Mesenchymal stem cell (in vitro differentiated cells and primary cell): ENCODE results near the gene ARL15.

ENCODE experiments used
- DNase-seq: peaks from one replicate; pipeline ENCODE4 v3.0.0-alpha.2; 2013
- H2AFZ ChIP-seq: one replicate; pipeline ENCODE4 v1.6.1; 2013; ENCODE audit warnings: low read depth, mild to moderate bottlenecking, control low read depth, inconsistent platforms, low read length, moderate library complexity
- H2AK5ac ChIP-seq: 2 replicates; pipeline ENCODE4 v1.6.1; 2013; ENCODE audit warnings: low read length, moderate library complexity, mild to moderate bottlenecking, inconsistent platforms; ENCODE audit not compliant: severe bottlenecking
- H2BK120ac ChIP-seq: one replicate; pipeline ENCODE4 v1.6.1; 2013; ENCODE audit warnings: low read depth, mild to moderate bottlenecking, inconsistent platforms, low read length, moderate library complexity
- H2BK12ac ChIP-seq, 2 experiments: one replicate each; pipeline ENCODE4 v1.6.1; 2013; ENCODE audit warnings: inconsistent platforms in 2 of 2, low read length in 2 of 2, mild to moderate bottlenecking in 2 of 2, moderate library complexity in 2 of 2, control low read depth in 1 of 2
- H2BK15ac ChIP-seq: one replicate; pipeline ENCODE4 v1.6.1; 2013; ENCODE audit warnings: mild to moderate bottlenecking, low read depth, inconsistent platforms; ENCODE audit not compliant: poor library complexity, severe bottlenecking
- H2BK5ac ChIP-seq: 2 replicates; pipeline ENCODE4 v1.6.1; 2013; ENCODE audit warnings: low read depth, mild to moderate bottlenecking, low read length, control low read depth, inconsistent platforms; ENCODE audit not compliant: poor library complexity, severe bottlenecking
- H3K14ac ChIP-seq, 2 experiments: one replicate each; pipeline ENCODE4 v1.6.1; 2013; ENCODE audit warnings: inconsistent platforms in 2 of 2, low read length in 2 of 2, control low read depth in 1 of 2, mild to moderate bottlenecking in 1 of 2, moderate library complexity in 1 of 2
- H3K18ac ChIP-seq, 2 experiments: one replicate each; pipeline ENCODE4 v1.6.1; 2013; ENCODE audit warnings: inconsistent platforms in 2 of 2, low read length in 2 of 2, control low read depth in 1 of 2, low read depth in 1 of 2, mild to moderate bottlenecking in 1 of 2
- H3K23ac ChIP-seq, 2 experiments: one replicate each; pipeline ENCODE4 v1.6.1; 2013; ENCODE audit warnings: inconsistent platforms in 2 of 2, low read length in 2 of 2, mild to moderate bottlenecking in 2 of 2, moderate library complexity in 2 of 2, control low read depth in 1 of 2
- H3K27ac ChIP-seq: 2 replicates; pipeline ENCODE4 v1.5.1; 2013; ENCODE audit warnings: mild to moderate bottlenecking, moderate library complexity, low read length, control low read depth, inconsistent platforms; ENCODE audit not compliant: poor library complexity, severe bottlenecking
- H3K27me3 ChIP-seq, 2 experiments: 2 replicates each; pipeline versions ENCODE4 v1.6.1 to v1.7.0; 2013; ENCODE audit warnings: low read length in 2 of 2, mild to moderate bottlenecking in 2 of 2, moderate library complexity in 2 of 2, control low read depth in 1 of 2, inconsistent platforms in 1 of 2; ENCODE audit not compliant: control insufficient read depth in 1 of 2, insufficient read depth in 1 of 2
- H3K36me3 ChIP-seq, 2 experiments: 2 replicates each; pipeline versions ENCODE4 v1.6.1 to v1.7.0; 2013; ENCODE audit warnings: low read length in 2 of 2, control low read depth in 1 of 2, inconsistent platforms in 1 of 2, low read depth in 1 of 2, mild to moderate bottlenecking in 1 of 2; ENCODE audit not compliant: insufficient read depth in 2 of 2, control insufficient read depth in 1 of 2
- H3K4ac ChIP-seq, 2 experiments: one replicate each; pipeline ENCODE4 v1.6.1; 2013; ENCODE audit warnings: inconsistent platforms in 2 of 2, low read length in 2 of 2, mild to moderate bottlenecking in 2 of 2, moderate library complexity in 2 of 2, control low read depth in 1 of 2, low read depth in 1 of 2
- H3K4me1 ChIP-seq: 2 replicates; pipeline ENCODE4 v1.6.1; 2013; ENCODE audit warnings: low read depth, low read length, control low read depth; ENCODE audit not compliant: control insufficient read depth, insufficient read depth
- H3K4me2 ChIP-seq: 2 replicates; pipeline ENCODE4 v1.6.1; 2013; ENCODE audit warnings: low read length, mild to moderate bottlenecking, inconsistent platforms; ENCODE audit not compliant: poor library complexity, severe bottlenecking
- H3K4me3 ChIP-seq, 2 experiments: 2 replicates each; pipeline versions ENCODE4 v1.5.1 to v1.7.0; 2013; ENCODE audit warnings: low read length in 2 of 2, mild to moderate bottlenecking in 2 of 2, control low read depth in 1 of 2, low read depth in 1 of 2; ENCODE audit not compliant: insufficient read depth in 1 of 2
- H3K79me1 ChIP-seq: replicated peaks from 2 replicates; pipeline ENCODE4 v1.6.1; 2013; ENCODE audit warnings: mild to moderate bottlenecking, control low read depth, low read length, inconsistent platforms; ENCODE audit not compliant: poor library complexity, severe bottlenecking
- H3K9ac ChIP-seq: 2 replicates; pipeline ENCODE4 v1.7.0; 2013; ENCODE audit warnings: mild to moderate bottlenecking, low read length, moderate library complexity
- H3K9me3 ChIP-seq: 2 replicates; pipeline ENCODE4 v1.7.0; 2013; ENCODE audit warnings: mild to moderate bottlenecking, low read length; ENCODE audit not compliant: control insufficient read depth
- H4K8ac ChIP-seq: one replicate; pipeline ENCODE4 v1.6.1; 2013; ENCODE audit warnings: inconsistent platforms, mild to moderate bottlenecking, low read length, moderate library complexity
- H4K91ac ChIP-seq: one replicate; pipeline ENCODE4 v1.6.1; 2013; ENCODE audit warnings: mild to moderate bottlenecking, low read length, inconsistent platforms
- WGBS: methylation state at CpG from one replicate; pipeline ENCODE4 v1.1.7; 2013; ENCODE audit warnings: mixed read lengths; 5-methylcytosine and 5-hydroxymethylcytosine counted together

ARL15 gene

DNA sequence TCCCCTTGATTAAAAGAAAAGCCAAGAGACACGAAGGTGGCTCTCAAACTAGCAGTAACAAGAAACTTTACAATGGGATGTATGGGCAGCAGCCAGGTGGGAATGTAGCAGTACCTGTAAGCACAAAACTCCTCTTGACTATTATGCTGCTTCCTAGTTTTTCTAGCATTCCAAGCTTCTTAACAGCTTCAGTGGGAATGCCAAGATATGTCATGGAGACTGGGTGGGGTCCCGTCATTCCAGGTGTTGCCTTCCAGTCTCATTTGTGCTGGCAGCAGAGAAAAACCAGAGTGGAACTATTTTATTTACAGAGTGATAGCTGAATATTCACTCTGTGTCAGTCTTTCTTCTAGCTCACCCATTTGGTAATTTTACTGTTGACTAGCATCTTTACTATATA, 236.6 kb downstream of the ARL15 start:
- no peaks in the 10 kb centered on the region for H3K9me3 ChIP-seq
- no peak overlapping the region for H3K18ac ChIP-seq
- no peak overlapping the region for H2BK120ac ChIP-seq
- no peak overlapping the region for H3K4me3 ChIP-seq
- no peak overlapping the region for H3K4ac ChIP-seq
- no peak overlapping the region for H2BK5ac ChIP-seq
- no peaks in the 10 kb centered on the region for H3K4me1 ChIP-seq
- 83% methylated on average over 2 of the region's 2 CpGs for WGBS
- no peak overlapping the region for H2AFZ ChIP-seq
- H3K14ac ChIP-seq = no peak overlapping the region
- no peak overlapping the region for H4K91ac ChIP-seq
- H2BK15ac ChIP-seq = no peak overlapping the region
- DNase-seq = no peak
- H3K9ac ChIP-seq = no peak overlapping the region
- no peak overlapping the region for H3K4me2 ChIP-seq
- H3K27me3 ChIP-seq = no peaks in the 10 kb centered on the region
- H4K8ac ChIP-seq = no peak overlapping the region
- H3K36me3 ChIP-seq = no peaks in the 10 kb centered on the region
- no peak overlapping the region for H3K23ac ChIP-seq
- no peak overlapping the region for H3K27ac ChIP-seq
- no peak overlapping the region for H2AK5ac ChIP-seq
- no peaks in the 10 kb centered on the region for H3K79me1 ChIP-seq
- H2BK12ac ChIP-seq = no peak overlapping the region

DNA sequence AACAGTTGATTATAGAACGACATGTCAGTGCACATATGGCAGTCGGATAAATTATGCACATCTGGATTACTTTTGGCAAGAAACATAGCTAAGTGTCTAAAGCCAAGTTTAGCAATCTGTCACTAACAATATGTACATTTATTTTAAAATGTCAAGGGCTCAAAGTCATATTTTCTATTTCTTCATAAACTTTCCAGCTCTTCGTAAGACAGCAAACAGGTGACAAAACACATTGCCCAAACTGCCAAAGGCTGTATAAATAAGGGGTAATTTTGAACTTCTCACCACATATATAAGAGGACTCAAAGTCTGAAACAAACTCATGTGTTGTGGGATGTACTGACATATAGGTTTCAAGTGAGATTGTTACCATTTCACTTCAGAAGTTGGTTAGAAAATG, 237.2 kb downstream of the ARL15 start:
- Histone ChIP-seq H3K4me3 (no peak overlapping the region), H3K4me2 (no peak overlapping the region), H3K18ac (no peak overlapping the region), H3K14ac (no peak overlapping the region), H2BK15ac (no peak overlapping the region), H4K8ac (no peak overlapping the region), H2AFZ (no peak overlapping the region), H4K91ac (no peak overlapping the region), H3K79me1 (no peaks in the 10 kb centered on the region), H2BK12ac (no peak overlapping the region), H3K4ac (no peak overlapping the region), H3K9ac (no peak overlapping the region), H3K4me1 (no peaks in the 10 kb centered on the region), H3K27me3 (no peaks in the 10 kb centered on the region), H2AK5ac (no peak overlapping the region), H2BK120ac (no peak overlapping the region), H3K27ac (no peak overlapping the region), H3K36me3 (no peaks in the 10 kb centered on the region), H3K23ac (no peak overlapping the region), H3K9me3 (no peaks in the 10 kb centered on the region), H2BK5ac (no peak overlapping the region)
- WGBS = 94% methylated on average over 2 of the region's 3 CpGs
- no peak for DNase-seq

DNA sequence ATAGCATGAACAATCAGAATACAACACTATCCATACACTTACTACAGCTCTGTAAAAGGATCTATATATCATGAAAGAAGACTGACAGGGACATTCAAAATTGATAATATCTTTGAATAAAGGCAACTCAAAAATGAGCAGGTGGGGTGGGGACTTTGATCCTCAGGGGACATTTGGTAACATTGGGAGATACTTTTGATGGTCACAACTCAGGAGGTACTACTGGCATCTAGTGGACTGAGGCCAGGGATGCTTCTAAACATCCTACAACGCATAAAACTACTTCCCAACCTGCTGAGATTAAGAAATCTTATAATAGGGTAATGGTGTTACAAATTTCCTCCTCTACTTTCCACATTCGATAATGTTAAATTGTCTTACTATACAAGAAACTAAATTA, 243.9 kb downstream of the ARL15 start:
- no CpG with 5 or more reads among the region's 2 CpGs for WGBS
- peaks cover 1% of the 10 kb centered on the region for H3K4me1 ChIP-seq
- no peak overlapping the region for H4K8ac ChIP-seq
- no peak overlapping the region for H2AFZ ChIP-seq
- H3K36me3 ChIP-seq = no peaks in the 10 kb centered on the region
- no peak overlapping the region for H3K14ac ChIP-seq
- no peak overlapping the region for H3K27ac ChIP-seq
- no peak overlapping the region for H2BK120ac ChIP-seq
- H3K4ac ChIP-seq = no peak overlapping the region
- H4K91ac ChIP-seq = no peak overlapping the region
- H3K9ac ChIP-seq = no peak overlapping the region
- H2BK5ac ChIP-seq = no peak overlapping the region
- no peak overlapping the region for H3K4me3 ChIP-seq
- H2BK15ac ChIP-seq = no peak overlapping the region
- H2BK12ac ChIP-seq = no peak overlapping the region
- DNase-seq = no peak
- H3K79me1 ChIP-seq = no peaks in the 10 kb centered on the region
- H3K18ac ChIP-seq = no peak overlapping the region
- no peaks in the 10 kb centered on the region for H3K9me3 ChIP-seq
- no peak overlapping the region for H2AK5ac ChIP-seq
- H3K23ac ChIP-seq = no peak overlapping the region
- H3K27me3 ChIP-seq = no peaks in the 10 kb centered on the region
- H3K4me2 ChIP-seq = no peak overlapping the region

DNA sequence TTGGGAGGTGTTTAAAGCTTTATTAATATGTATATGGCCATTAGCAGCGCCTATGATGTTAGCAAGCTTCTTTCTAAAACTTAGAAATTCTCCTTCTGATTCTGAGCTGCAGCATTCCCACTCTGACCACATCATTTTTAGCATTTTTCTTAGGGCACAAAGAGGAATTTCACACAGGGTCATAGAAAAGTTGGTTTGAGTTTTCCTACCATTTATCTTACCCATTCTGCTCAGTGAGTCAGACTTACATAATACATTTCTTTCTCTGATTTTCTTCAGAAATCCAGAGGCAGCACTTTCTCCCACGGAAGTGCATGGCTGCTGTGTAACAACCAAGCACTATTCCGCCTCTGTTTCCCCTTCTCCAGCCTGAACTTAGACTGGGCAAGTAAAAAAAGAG, 246.6 kb downstream of the ARL15 start:
- Histone ChIP-seq H3K79me1 (no peaks in the 10 kb centered on the region), H3K18ac (peak overlapping the region in 1 of 2 experiments; percentile 22), H2BK5ac (no peak overlapping the region), H3K4me2 (no peak overlapping the region), H3K36me3 (peaks cover 0 to 2% of the 10 kb centered on the region in 2 experiments), H3K4ac (no peak overlapping the region), H3K23ac (no peak overlapping the region), H3K4me3 (no peak overlapping the region), H2BK12ac (no peak overlapping the region), H3K9ac (no peak overlapping the region), H3K4me1 (peaks cover 1% of the 10 kb centered on the region), H2BK120ac (no peak overlapping the region), H2BK15ac (no peak overlapping the region), H3K14ac (no peak overlapping the region), H3K27me3 (no peaks in the 10 kb centered on the region), H3K9me3 (no peaks in the 10 kb centered on the region), H4K8ac (no peak overlapping the region), H3K27ac (peak overlapping the region; percentile 88), H4K91ac (no peak overlapping the region), H2AK5ac (no peak overlapping the region), H2AFZ (no peak overlapping the region)
- 57% methylated on average over 3 of the region's 3 CpGs for WGBS
- DNase-seq = peak; percentile 51
